GM21528 (cell line): ENCODE data around the gene WIZ.

ENCODE experiments used
- ATAC-seq: cut with Tn5 transposase; IDR thresholded peaks from one replicate; pipeline ENCODE4 v1.9.1; 2021; ENCODE audit warnings: mild to moderate bottlenecking, moderate library complexity; ENCODE audit not compliant: unreplicated experiment, low FRiP score

The WIZ gene

GRCh38 chr19:15448044-15448777, 1.5 kb downstream of the WIZ start:
- ATAC-seq, result no peak

GRCh38 chr19:15447057-15447456, 2.7 kb downstream of the WIZ start:
- ATAC-seq, result no peak

- no peak for ATAC-seq
These were observed 3.9 kb downstream of the WIZ start for GRCh38 chr19:15445807-15446376.

GRCh38 chr19:15445227-15445605, 4.5 kb downstream of the WIZ start:
- ATAC-seq, result no peak

DNA sequence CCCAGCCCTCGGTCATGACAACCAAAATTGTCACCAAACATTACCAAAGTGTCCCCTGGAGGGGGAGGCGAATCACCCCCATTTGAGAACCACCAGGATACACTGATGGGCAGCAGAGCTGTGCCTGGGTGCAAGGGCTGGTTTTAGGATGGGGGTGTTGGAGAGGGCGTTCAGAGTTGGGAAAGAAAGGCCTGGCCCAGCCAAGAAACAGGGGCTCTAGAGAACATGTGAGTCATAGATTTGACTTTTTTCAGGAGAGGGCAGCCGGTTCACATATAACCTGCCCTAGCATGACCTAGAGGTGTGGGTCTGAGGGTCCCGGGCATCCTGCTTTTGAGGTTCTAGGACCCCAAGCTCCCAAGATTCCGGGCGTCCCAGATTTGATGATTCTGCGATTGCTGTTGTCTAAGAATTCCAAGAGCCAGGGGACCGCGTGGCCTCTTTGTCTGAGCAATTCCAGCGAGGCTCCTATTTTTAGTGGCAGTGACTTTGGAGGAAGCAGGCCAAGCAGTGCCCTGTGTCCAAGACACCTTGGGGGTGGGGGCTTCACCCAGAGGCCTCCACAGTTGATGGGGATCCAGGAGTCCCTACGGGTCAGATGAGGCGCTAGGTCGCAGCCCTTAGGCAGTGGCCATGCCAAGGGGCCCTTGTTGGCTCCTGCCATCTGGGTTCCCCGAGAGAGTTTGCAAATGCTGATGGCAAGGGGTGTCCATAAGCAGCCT, 5.1 kb downstream of the WIZ start:
- no peak for ATAC-seq

DNA sequence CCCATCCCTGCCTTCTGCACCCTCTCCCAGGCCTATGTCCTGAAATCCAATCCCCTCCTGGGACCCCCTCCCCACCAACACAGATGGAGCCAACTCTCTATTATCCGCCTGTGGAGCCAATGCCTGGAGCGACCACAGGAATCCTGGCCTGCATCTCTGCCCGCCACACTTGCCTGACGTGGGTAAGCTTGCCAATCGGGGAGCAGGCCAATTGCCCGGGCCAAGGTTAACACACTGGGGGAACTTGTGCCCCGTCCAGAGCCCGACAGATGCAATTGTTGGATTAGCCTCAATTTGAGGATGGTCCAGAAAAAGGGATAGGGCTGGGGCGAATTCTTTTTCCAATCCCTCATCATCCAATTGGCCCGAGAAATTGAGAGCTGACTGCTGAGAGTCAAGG, 5.9 kb downstream of the WIZ start:
- ATAC-seq, result no peak

GRCh38 chr19:15443325-15443724, 6.4 kb downstream of the WIZ start:
- no peak for ATAC-seq

GRCh38 chr19:15442142-15442920, 7.4 kb downstream of the WIZ start:
- no peak for ATAC-seq

GRCh38 chr19:15441317-15441716, 8.4 kb downstream of the WIZ start:
- no peak for ATAC-seq

GRCh38 chr19:15439821-15440641, 9.7 kb downstream of the WIZ start:
- no peak for ATAC-seq

- ATAC-seq, result no peak
These were observed 10.5 kb downstream of the WIZ start for GRCh38 chr19:15439078-15439799.

- ATAC-seq, result no peak
These were observed 11.2 kb downstream of the WIZ start for GRCh38 chr19:15438577-15438976.

DNA sequence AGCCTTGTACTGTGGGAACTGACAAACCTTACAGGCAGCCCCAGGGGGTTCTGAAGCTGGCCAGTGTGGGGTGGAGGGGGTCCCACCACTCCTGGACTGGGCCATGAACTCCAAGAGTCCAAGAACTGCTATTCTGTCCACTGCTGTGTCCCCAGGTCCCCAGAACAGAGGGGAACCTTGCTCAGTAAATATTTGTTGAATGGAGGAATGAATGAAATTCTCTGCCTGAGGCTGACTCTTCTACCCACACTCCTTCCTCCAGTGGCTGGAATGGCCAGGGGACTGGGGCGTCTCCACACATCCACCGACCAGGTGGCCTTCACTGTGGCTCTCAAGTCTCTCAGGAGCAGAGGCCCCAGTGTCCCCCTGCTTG, 11.6 kb downstream of the WIZ start:
- no peak for ATAC-seq

GRCh38 chr19:15437355-15438123, 12.2 kb downstream of the WIZ start:
- ATAC-seq, result no peak

DNA sequence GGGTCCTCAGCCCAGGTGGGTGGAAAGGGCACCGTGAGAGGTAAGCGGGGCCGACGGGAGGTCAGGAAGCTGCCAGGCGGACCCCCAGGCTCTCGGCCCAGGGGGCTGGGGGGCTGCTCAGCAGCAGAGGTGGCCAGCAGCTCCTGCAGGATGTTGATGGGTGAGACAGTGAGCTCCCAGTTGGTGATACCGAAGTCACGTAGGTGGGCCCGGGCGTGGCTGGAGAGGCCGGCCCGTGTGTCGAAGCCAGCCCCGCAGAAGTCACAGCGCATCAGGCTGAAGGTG, 13.0 kb downstream of the WIZ start:
- ATAC-seq, result no peak

DNA sequence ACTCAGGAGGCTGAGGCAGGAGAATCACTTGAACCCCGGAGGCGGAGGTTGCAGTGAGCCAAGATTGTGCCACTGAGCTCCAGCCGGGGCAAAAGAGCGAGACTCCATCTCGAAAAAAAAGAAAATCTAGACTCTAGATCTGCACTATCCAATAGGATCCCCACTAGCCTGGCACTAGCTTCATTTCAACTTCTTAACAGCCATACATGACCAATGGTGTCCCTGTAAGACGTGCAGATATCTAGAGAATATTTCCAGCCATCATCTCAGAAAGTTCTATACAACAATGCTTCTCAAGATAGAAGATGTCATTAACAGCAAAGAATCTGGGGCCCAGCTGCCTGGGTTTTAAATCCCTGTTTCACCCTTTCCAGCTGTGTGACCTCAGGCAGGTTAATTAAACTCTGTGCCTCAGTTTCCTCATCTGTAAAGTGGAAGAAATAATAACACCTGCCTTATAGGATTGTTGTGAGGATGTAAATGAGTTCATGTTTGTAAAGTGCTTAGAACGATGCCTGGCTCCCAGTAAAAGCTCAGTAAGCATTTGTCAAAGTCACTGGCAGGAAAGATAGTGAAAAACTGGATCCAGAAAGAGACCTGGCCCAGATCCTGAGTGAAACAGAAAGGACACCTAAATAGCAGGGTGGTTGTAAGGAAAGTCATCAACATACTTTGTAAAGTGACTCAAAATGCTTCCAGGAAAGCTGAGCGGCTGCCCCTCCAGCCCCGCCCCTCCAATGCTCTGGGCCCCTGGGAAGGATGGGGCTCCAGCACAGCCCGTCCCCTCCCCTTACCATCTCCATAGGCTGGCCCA, 13.5 kb downstream of the WIZ start:
- ATAC-seq, result no peak

DNA sequence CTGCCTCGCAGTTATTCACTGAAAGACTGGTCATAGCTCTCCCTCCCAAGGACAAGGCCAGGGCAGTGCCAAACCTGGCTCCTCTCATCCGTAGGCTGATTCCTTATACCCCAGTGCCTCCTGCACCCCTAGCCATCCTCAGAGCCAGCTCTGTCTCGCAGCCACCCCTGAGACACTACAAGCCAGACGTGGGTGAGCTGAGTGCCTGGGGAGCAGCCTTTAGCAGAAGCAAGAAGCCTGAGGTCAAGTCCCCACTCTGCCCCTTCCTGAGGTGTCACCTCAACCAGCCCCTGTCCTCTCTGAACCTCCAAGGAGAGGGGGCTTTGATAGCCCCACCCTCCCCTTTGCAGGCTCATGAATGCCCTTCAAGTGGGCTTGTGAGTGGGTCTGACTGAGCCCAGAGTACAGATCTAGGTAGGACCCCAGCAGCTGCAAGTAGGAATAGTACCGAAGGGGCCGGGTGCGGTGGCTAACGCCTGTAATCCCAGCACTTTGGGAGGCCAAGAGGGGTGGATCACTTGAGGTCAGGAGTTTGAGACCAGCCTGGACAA, 16.2 kb downstream of the WIZ start:
- ATAC-seq, result no peak
